Right ventricle myocardium inferior (tissue), 1 donor: ENCODE measurements around the gene SZT2. TPM values are rescaled to one million over a fixed set of nuclear protein-coding genes. Genes with fewer than 3 reads are reported as not detected.
"Not testable (repeated sequence)": the region's sequence is repeated elsewhere in the genome, so short reads cannot be mapped to it uniquely, and the experiment has no call there.

Experiments used
- ATAC-seq: fragments of 200-7000 bp; cut with Tn5 transposase; one replicate; pipeline ENCODE4 v1.9.1; 2020; ENCODE audit warnings: mild to moderate bottlenecking, moderate library complexity
- DNase-seq: peaks from one replicate; pipeline ENCODE4 v3.0.0; 2021; ENCODE audit errors: missing footprints
- intact Hi-C: fragments of 100-400 bp; cut with DNase I; formaldehyde crosslinking; loops from one replicate; pipeline ENCODE4 v1.11.0; 2022
- microRNA-seq: library from miRNA; unstranded; fragments of <30 nt; microRNA quantifications from one replicate; pipeline ENCODE4 v1.2.0, GENCODE V29; 2020
- total RNA-seq: library from RNA; stranded (reverse); fragmentation: NEBNext Ultra II Directional; extraction: Animal tissue kit (Norgen Biotek cat#: 25700); gene quantifications from one replicate; pipeline ENCODE4 v1.2.1, GENCODE V29; 2021
- donor health status: DM: no; HTN: yes; CAD: no; lungs with severe emphysema.

Gene SZT2
- total RNA-seq, 1 donor from 2014 or later, result 22.5 TPM

DNA sequence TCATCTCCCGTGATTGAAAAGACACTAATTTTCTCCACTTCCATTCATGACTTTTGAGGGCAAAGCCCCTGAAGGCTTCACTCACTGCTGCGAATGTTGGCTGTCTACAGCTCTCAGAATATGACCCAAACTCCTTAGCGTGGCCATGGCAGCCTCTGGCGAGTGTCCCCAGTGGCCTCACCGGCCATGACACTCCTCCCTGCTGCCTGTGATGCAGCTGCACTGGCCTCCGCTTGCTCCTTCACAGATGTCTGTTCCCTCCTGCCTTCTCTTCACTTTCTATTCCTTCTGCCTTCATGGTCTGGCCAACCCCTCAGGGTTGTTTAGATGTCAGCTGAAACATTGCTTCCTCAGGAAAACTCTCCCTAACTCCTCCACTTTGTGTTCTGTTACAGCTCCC lies 110.2 kb downstream of the SZT2 start:
- intact Hi-C loops, result no loop called here
- ATAC-seq, result no peak
- no peak for DNase-seq

DNA sequence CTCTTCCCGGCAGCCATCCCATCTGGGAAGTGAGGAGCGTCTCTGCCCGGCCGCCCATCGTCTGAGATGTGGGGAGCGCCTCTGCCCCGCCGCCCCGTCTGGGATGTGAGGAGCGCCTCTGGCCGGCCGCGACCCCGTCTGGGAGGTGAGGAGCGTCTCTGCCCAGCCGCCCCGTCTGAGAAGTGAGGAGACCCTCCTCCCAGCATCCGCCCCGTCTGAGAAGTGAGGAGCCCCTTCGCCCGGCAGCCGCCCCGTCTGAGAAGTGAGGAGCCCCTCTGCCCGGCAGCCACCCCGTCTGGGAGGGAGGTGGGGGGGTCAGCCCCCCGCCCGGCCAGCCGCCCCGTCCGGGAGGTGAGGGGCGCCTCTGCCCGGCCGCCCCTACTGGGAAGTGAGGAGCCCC lies 112.1 kb downstream of the SZT2 start:
- ATAC-seq, DNase-seq, intact Hi-C loops: not testable (repeated sequence)

DNA sequence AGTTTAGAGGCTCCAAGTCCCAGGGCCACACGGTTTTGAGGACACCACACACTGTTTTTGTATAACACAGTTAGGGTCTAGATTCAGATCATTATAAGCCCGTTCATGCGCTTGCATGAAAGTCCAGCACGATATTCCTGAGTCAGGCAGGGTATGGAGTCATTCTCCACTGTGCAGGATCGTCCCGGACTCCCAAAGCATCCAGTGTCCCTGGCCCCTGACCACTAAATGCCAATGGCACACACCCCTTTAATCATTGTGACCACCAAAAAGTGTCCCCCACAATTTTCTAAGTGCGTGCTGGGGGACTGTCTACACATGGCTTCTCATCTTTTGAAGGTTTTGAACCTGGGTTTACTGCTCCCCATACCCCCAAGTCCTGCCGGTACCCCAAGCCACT lies 113.8 kb downstream of the SZT2 start:
- ATAC-seq (no peak), DNase-seq (no peak)
- intact Hi-C loops, result no loop called here

Small RNA genes within 50 kb of the gene (microRNA-seq; reads per million reads assigned to microRNA genes)
- gene MIR6734 (not detected), gene MIR6735 (not detected)

Other genes starting within 250 kb of the SZT2 start
- gene EBNA1BP2, start 217.6 kb upstream of the SZT2 start, total RNA-seq, result 26.8 TPM
- gene CFAP57, start 217.6 kb upstream of the SZT2 start, total RNA-seq, result not detected
- gene TMEM125, start 119.9 kb upstream of the SZT2 start, total RNA-seq, result not detected
- not detected for gene C1orf210, start 104.3 kb upstream of the SZT2 start, total RNA-seq
- 22.2 TPM for gene TIE1, start 88.9 kb upstream of the SZT2 start, total RNA-seq
- 0.73 TPM for gene MPL, start 52.1 kb upstream of the SZT2 start, total RNA-seq
- gene CDC20, start 30.9 kb upstream of the SZT2 start, total RNA-seq, result 1.6 TPM
- gene ELOVL1, start 21.9 kb upstream of the SZT2 start, total RNA-seq, result 34.4 TPM
- 18.0 TPM for gene MED8, start 99 bp upstream of the SZT2 start, total RNA-seq
- gene HYI, start 64.0 kb downstream of the SZT2 start, total RNA-seq, result 20.2 TPM
- gene PTPRF, start 141.0 kb downstream of the SZT2 start, total RNA-seq, result 7.7 TPM